ENCODE data around the gene MED22.
A peak's percentile ranks its signal among the peaks of the same experiment; 100 is the strongest.

Gene MED22

DNA sequence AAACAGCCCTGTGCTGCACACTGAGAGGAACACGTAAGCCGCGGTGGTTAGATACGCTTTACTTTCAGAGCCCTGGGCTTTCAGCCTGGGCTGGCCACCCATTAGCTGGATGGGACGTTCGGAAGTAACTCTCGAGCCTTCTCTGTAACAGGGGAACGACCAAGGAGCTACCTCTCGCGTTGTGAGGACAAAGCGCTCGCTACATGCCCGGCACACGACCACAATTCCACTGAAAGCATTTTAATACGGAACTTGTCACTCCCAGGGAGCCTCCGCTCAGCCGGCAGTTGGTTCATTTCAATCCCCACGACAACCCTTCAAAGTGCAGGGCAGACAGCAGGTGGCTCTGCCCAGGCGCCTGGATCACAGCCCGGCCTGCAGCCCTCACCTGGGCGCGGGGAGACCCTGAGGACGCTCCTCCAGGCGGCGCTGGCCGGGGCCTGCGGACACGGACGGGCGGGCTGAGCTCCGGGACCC lies 8.0 kb upstream of the MED22 start:
- no peak for DNase-seq (ENCODE audit: low read depth)

DNA sequence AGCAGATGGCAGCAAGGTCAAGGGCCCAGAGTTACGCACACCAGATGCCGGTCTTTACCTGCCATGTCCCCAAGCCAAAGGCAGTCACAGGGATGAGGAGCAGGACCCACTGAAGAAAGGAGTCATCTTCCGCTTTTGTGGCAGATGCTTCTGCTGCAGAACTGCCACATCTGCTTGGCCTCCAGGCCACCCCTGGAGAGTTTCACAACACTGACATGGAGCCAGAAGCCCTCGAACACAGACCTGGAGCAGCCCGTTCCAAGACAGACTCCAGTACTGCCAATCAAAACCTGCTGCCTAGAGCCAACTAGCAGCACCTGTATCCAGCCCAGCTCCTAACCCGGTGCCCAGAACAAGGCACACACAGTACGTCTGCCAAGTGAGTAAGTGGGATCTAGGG lies 6.8 kb upstream of the MED22 start:
- DNase-seq (ENCODE audit: low read depth) = no peak

DNA sequence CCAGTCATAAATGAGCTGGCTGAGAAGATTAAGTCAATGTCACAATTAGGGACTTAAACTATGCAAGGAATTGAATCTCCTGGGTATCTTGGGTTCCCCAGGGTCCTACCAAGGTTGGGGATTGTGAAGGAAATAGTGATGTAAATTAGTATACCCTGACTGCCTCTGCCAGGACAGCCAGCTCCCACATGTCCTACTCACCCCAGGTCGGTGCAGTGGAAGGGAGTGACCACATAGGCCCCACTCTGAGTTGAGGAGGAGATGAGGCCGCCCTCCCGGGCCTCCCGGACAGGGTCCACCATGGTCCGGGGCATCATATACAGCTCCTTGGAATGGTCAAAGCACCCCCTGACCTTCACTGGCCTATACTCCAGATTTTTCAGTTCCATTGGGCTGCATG lies 5.6 kb upstream of the MED22 start:
- DNase-seq (ENCODE audit: low read depth) = no peak

DNA sequence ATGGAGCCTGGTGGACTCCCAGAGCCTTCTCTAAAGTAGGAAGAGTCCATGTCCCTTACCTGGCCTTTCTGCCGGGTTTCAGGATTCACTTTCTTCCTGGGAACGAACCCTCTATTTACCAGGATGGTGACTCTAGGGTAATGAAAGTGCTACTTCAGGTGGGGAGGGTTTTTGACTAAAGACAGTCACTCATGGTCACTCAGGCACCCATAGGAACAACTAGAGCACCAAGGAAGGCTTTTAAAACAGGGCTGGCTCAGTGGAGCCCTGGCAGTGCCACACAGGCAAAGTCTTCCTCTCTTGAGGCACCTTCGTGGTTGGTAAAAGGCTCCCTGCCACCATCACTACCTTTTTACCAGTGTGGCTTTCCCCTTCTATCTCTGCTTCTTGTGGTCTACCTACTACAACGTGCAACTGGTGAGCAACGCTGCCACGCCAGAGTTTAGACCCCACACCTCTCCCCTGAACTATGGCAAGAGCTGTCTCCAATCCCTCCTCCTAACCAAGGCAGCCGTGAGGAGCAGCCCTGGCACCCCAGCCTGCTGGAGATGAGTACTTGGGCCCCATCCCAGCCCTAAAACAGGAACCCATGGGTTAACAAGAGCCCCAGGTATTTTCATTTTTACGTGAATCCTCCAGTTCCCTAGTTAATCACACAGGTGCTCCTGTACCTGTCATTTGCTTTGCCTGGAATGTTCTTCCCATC lies 4.9 kb upstream of the MED22 start:
- no peak for DNase-seq (ENCODE audit: low read depth)

DNA sequence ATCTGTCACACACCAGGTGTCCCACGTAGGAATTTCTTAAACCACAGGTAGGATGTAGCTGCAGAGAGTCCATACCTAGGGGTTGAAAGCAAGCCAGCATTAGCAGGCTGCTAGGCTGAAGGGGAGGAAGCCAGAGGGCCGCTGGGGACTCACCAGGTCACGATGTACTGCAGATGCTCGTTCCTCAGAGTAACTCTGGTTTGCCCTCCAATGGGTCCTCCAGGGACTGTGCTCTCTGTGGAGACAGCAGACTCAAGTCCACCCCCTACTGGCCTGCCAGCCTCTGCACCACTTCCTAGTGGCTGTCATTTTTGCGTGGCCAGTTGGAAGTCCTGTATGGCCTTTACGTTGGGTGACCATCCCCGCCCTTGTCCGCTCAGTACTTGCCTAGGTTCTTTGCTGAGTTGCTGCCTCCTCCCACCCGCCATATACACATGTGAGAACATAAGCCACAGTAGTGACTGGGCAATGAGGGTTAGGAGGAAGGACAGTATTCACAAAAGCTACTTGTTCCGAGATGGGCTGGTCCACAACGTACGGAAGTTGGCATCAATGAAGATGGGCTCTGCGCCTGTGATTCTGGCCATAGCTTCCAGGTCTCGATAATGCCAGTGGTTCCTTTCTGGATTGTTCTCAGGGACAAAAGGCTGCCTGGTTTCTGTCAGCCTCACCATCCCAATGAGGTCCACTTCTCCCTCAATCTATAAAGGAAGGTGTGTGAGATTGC lies 4.1 kb upstream of the MED22 start:
- no peak for DNase-seq (ENCODE audit: low read depth)

DNA sequence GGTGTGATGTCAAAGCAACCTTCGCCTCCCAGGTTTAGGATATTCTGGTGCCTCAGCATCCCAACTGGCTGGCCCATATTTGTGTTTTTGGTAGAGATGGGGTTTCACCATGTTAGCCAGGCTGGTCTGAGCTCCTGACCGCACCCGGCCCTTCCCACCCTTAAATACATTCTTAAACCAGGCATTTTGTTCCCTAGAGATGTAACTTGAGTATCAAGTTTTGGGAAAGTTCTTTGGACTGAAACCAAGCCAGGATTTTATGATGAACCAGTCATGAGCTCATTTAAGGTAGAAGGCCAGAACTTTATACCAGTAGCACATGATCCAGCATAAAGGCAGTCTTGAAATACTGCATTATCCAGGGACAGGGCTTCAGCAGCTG lies 3.6 kb upstream of the MED22 start:
- no peak for DNase-seq (ENCODE audit: low read depth)

DNA sequence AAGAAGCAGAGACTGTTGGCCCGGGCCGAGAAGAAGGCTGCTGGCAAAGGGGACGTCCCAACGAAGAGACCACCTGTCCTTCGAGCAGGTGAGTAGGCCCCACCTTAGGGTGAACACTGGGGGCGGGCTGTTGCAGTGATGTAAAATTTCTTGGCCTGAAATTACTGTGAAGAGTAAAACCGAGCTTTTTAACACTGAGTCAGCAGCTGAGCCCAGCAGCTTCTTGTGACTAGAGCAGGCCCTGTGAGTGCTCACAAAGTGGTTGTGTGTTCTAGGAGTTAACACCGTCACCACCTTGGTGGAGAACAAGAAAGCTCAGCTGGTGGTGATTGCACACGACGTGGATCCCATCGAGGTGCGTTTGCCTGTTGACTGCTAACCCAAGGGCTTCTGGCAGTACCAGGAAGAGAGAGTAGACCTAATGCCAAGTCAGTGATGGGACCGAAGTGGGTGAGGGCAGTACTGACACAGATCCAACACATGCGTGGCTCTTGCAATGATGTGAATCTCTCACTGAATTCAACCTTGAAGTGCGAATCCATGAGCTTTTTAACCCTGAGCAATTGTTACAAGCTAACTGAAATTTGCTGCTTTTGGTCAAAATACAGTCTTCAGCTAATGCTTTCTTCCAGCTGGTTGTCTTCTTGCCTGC lies 2.2 kb upstream of the MED22 start:
- no peak for DNase-seq (ENCODE audit: low read depth)

DNA sequence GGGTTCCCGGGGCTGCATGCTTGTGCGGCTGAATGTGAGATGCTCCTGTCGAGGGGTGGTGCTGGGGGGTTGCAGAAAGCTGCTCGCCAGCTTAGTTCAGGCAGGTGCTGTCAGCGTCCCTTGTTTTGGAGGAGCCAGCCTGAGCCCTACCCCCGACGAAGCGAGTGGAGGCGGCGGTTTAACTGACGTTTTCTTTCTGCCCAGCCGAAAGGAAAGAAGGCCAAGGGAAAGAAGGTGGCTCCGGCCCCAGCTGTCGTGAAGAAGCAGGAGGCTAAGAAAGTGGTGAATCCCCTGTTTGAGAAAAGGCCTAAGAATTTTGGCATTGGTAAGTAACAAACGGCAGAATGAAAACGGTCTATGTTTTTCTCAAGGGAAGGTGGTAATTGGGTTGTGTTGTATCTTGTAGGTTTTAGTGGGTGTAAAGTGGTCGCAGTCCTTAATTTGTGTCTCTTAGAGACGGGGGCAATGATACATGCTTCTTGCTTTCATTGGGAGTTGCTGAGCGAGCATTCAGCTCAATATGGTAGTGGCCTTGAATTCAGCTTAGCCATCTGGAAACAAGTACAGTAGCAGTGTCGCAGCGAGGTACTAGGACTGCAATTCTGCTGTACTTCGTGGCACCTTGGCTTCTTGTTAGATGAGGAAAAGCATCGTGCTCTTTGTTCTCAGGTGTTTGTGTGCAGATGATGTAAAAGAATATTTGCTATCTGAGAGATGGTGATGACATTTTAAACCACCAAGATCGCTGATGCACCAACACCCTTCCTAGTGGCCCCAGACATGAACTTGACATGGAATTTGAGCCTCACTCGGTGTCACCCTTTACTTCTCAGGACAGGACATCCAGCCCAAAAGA lies 1.0 kb upstream of the MED22 start:
- no peak for DNase-seq (ENCODE audit: low read depth)

DNA sequence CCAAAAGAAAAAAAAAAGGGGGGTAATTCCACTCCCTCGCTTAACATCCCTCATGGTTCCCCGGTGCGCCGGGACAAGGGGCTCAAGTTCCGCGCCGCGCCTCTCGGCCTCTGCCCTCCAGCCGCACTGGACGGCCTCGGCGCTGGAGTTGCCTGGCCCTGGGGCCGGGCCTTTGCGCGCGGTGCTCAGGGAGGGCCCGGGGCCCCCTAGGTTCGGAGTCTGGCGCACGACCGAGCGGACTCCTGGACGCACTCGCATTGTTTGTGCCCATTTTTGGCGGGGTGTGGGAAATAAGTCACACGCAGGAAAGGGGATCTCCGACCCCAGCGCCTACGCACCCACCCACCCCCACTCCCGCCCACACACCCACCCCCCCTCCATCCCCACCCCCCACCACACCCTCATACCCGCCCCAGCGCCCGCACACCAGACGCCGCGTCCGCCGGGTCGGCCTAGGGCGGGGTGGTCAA lies 381 bp downstream of the MED22 start:
- DNase-seq (ENCODE audit: low read depth) = no peak

DNA sequence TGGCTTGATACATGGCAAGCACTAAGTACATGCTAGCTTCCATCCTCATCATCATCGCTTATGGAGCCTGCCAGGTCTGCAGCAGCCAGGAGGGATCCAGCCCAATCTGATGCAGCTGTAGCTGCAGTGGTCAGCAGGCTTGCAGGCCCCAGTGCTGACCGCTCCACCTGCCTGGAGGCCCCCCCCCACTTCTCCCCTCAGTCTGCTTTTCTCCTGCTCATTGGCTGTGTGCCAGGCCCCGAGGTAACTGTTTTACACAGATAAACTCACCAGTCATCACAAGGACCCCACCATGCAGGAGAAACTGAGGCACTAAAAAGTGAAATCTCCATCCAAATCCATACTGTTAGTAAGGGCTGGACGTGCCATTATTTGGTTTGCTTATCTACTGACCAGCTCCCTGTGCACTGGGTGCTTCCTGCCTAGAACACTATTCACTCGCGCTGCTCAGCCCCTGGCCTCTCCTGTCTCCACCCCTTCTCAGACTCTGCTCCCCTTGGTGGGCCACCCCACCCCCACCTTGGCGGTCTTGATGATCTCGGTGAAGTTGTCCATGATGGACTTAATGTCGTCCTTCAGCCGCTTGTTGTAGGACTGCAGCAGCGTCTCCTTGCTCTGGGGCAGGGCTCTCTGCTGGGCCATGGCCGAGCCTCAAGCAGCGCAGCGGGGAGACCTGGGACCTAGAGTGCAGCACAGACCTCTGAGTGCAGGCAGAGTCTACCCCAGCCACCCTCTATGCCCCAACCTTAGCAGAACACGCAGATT lies 1.7 kb downstream of the MED22 start:
- no peak for DNase-seq (ENCODE audit: low read depth)

DNA sequence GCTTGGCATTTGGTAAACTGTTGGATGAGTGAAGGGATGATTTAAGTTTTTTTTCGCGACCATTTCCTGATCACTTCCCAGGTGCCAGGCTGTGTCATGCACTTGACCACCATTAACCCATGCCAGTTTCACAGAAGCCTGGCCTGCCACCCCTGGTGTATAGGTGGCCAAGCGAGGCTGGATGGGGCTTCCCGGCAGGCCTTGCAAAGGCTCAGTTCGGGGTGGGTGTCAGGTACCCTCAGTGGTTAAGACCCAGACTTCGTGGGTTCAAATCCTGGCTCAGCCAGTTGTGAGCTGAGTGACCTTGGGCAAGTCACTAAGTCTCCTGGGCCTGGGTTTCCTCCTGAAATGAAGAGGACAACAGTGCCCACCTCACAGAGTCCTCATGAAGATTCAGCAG lies 2.3 kb downstream of the MED22 start:
- DNase-seq (ENCODE audit: low read depth) = no peak

DNA sequence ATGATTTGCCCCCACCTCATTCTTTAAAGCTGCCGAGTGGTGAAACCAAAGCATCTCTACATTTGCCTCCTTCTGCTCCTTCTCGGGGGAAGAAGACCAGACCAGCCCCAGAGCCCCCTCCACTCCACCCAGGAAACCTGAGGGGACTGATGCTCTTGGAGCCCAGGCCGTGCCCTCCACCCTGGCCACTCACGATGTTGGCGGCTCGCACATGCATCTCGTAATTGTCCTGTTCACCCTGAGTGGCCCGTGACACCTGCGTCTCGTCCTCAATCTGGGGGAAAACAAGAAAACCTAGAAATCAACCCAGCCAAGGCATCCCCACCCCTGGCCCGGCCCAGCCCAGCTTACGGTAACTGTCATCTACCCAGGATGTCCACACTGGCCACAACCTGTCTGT lies 3.0 kb downstream of the MED22 start:
- no peak for DNase-seq (ENCODE audit: low read depth)

DNA sequence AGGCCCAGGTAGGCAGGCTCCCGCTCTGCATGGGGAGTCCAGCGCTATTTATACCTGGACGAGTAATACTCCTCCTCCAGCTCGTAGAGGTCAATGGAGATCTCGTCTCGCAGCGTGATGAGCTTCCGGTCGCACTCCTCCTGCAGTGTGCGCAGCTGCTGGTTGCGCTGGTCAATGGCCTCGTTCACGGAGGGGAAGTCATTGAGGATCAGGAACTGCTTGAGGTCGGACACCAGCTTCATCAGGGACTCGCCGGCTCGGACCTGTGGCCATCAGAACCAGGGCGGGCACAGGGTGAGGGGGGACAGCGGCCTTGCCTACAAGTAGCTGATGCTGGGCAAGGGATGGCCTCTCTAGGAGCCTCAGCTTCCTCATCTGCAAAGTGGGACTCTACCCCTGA lies 3.9 kb downstream of the MED22 start:
- DNase-seq (ENCODE audit: low read depth) = no peak

DNA sequence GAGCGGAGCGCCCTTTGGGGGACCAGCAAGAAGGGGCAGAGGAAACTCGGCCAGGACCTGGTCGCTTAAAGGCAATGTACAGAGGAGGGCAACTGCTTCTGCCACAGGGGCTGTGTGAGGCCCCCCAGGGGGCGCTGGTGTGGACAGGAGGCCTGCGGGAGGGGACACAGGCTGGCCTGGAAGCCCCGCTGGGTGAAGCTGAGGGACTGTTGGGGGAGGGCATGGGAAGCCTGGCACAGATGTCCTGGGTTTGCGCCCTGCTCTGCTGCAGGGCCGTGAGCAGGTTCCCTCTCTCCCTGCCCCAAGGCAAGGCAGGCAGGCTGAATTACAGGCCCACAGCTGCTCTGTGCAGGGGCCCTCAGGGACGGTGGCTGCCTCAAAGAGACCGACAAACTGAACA lies 5.4 kb downstream of the MED22 start:
- no peak for DNase-seq (ENCODE audit: low read depth)

DNA sequence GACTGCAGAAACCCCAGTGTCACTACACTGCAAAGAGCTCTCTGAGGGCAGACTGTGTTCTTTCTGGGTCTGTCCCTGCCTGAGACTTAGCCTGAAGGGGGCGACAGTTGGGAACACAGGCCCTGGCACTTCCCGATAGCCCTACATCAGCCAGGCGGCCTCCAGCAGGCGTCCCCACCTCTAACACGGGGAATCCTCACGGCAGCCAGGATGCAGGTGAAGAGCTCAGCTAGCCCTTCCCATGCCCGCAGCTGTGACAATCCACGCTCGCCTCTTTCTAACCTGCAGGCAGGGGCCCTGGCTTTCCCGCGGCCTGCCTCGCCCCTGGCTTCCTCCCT lies 5.9 kb downstream of the MED22 start:
- DNase-seq (ENCODE audit: low read depth) = no peak

DNA sequence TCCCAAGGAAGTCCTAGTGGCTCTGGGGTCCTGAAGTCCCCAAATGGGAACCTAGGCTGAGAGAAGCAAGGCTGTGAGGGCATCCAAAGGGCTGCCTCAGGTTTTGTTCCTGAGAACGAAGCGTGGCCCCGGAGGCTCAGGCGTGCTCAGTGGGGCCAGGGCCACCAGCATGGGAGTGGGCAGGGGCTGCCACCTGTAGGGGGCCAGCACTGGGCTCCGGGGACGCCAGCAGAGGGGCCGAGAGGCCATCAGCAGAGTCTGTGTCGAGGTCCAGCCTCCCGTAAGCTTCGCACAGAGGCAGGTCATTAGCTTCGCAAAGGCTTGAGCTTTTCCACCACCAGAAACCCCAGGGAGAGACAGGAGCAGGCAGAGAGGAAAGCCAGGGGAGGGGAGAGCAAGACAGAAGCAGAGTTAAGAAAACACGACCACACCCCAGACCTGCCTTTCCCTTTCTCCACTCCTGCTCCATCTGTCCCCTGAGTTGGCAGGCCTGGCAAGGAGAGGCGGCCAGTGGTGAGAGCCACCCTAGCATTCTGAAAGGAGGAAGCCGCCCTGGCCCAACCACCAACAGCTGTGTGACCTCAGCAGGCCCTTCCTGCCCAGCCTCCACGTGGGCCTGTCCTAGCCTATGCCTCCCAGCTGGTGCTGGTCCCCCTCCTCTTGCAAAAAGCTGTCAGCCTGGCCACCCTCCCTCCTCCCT lies 6.4 kb downstream of the MED22 start:
- DNase-seq (ENCODE audit: low read depth) = no peak

DNA sequence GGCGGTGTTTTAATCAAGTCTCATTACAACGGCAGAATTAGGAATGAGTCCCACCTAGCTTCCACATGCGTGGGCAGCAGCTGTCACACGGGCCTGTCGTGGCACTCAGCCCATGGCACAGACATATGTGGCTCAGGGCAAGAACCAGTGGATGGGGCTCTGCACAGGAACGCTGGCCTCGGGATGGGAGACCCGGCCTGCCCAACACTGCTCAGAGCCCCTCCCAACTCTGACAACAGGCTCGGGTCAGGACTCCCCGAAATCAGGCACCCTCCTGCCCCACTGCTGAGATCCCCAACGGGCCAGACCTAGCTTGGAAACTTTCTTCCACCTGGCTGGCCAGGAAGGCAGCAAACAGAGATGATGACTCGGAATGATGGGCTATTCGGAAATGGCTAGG lies 7.0 kb downstream of the MED22 start:
- no peak for DNase-seq (ENCODE audit: low read depth)

DNA sequence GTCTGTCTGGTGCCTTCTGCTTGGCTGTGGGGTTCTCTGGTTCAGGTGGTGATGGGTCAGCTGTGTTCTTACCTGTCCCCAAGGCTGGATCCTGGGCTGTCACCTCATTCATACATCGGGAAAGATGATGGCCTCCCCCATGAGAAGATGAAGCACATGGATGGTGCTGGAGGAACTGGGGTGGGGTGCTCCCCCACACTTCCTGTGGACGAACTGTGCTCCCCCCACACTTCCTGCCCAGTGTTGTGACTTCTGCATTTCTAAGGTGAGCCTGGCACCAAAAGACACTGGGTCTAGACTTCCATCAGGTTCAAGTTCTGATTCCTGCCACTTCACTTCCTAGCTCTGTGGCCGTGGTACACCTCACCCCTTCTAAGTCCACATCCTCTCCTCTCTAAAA lies 7.7 kb downstream of the MED22 start:
- DNase-seq (ENCODE audit: low read depth) = no peak

DNA sequence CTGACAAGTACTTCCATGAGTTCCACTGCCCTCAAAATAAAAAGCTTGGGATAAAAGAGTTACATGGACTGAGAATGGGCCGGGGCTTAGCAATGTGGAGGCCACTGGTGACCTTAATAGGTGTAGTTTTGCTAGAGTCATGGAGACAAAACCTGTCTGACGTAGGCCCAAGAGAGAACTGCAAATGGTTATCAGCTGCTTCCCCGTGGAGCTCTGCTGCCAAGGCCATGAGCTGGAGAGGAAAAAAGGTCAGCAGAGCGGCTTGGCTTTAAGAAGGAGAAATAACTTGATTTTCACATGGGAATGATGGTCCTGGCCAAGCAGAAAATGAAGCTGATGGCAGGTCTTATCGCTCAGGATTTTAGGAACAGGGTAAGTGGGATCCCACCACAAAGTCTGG lies 8.3 kb downstream of the MED22 start:
- DNase-seq (ENCODE audit: low read depth) = no peak

DNA sequence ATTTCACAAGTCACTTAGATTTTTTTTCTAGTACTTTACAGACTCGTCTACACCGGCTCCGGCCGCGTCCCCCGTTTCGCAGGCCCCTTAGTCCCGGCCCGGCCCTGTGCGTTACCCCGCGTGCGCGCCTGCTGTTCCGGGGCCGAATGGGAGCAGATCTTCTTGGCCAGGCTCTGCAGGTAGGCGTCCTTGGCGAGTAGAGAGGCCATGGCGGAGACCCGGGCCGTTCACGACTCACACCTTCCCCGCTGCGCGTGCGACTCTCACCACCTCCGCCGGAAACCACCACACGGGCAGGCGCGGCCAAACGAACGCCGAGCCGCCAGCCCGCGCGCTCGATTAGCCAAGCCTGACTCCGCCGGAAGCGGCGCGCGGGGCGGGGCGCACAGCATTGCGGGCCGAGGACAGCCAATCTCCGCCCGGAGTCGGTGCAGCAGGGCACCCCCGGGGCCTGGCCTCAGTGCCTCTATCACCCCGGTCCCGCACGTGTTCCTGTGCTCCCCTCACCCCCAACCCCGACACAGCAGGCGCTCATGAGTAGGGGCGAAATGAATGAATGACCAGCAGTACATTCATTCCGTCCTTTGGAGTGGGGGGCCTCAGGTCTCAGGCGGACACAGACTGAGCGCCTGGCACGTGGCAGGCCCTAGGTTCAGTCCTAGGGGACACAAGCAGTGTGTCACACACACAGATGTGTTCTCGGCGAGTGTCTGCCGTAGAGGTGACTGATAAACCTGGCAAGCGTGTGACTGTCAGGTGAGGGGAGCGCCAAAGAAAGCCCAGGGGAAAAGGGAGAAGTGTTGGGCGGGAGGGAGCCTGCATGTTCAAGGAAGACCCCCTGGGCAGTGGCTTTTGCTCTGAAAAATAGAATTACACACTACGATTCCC lies 11.8 kb downstream of the MED22 start, which contains the start of gene SURF6:
Gene SURF6, minus strand, starts transcription at position 265 of the 888 bp plus-strand sequence. Its CDS starts 56 bp downstream, at position 209.
- DNase-seq (ENCODE audit: low read depth) = peak; percentile 93

Data from activated T-cell treated with anti-CD3 and anti-CD28 coated beads for 1 hour (primary cell).